Vagina (tissue), 2 donors: ENCODE measurements around the gene ALG12.

Source experiments
- CTCF ChIP-seq, 3 experiments: fragments of 450-650 bp in 2 of 3; fragments of 200-600 bp in 1 of 3; sonication (generic) in 1 of 3; IDR thresholded peaks; one replicate each; pipeline ENCODE4 v1.5.1; 2017 to 2019; ENCODE audit warnings: antibody characterized with exemption in 3 of 3, mild to moderate bottlenecking in 2 of 3, moderate library complexity in 2 of 3
- POLR2AphosphoS5 ChIP-seq, 2 donors: sonication (generic); formaldehyde crosslinking; IDR thresholded peaks; one replicate each; pipeline ENCODE4 v1.9.0; 2017; ENCODE audit warnings: antibody characterized with exemption in 2 of 2, mild to moderate bottlenecking in 2 of 2, low read depth in 1 of 2; ENCODE audit not compliant: insufficient read depth in 1 of 2

- TF ChIP-seq CTCF (IDR thresholded peaks at IDR 0.05) (no peak), POLR2AphosphoS5 (IDR thresholded peaks at IDR 0.05; ENCODE audit: insufficient read depth in 1 of 2, low read depth in 1 of 2) (no peak)
These were observed 55.8 kb downstream of the ALG12 start for GRCh38 chr22:49862496-49862776.
